H9 (cell line): ENCODE measurements around the gene TCF7L2. TPM values are rescaled to one million over a fixed set of nuclear protein-coding genes. Genes with fewer than 3 reads are reported as not detected.

Experiments
- DNase-seq: peaks from one replicate; pipeline ENCODE4 v3.0.0-alpha.2; 2017
- H2AFZ ChIP-seq: one replicate; pipeline ENCODE4 v1.6.1; 2013; ENCODE audit warnings: mild to moderate bottlenecking, low read length, control low read depth, moderate library complexity
- H2AK5ac ChIP-seq: 2 replicates; pipeline ENCODE4 v1.6.1; 2013; ENCODE audit warnings: low read length, control low read depth, mixed read lengths; ENCODE audit not compliant: insufficient read length
- H2BK120ac ChIP-seq: one replicate; pipeline ENCODE4 v1.6.1; 2013; ENCODE audit warnings: low read depth, mild to moderate bottlenecking, low read length, control low read depth, inconsistent platforms; ENCODE audit not compliant: poor library complexity, severe bottlenecking
- H2BK12ac ChIP-seq: 2 replicates; pipeline ENCODE4 v1.6.1; 2013; ENCODE audit warnings: low read length, control low read depth, mixed read lengths, low read depth; ENCODE audit not compliant: insufficient read length
- H2BK15ac ChIP-seq: 2 replicates; pipeline ENCODE4 v1.6.1; 2013; ENCODE audit warnings: low read depth, low read length, control low read depth
- H2BK20ac ChIP-seq: one replicate; pipeline ENCODE4 v1.6.1; 2013; ENCODE audit warnings: low read depth, mild to moderate bottlenecking, low read length, control low read depth, inconsistent platforms; ENCODE audit not compliant: poor library complexity, severe bottlenecking
- H2BK5ac ChIP-seq: 2 replicates; pipeline ENCODE4 v1.6.1; 2013; ENCODE audit warnings: low read length, control low read depth, mixed read lengths; ENCODE audit not compliant: insufficient read length
- H3K14ac ChIP-seq: 2 replicates; pipeline ENCODE4 v1.6.1; 2013; ENCODE audit warnings: low read length, control low read depth; ENCODE audit not compliant: insufficient read depth
- H3K18ac ChIP-seq: 2 replicates; pipeline ENCODE4 v1.6.1; 2013; ENCODE audit warnings: low read depth, mild to moderate bottlenecking, mixed read lengths, low read length, control low read depth; ENCODE audit not compliant: insufficient read length
- H3K23ac ChIP-seq: 2 replicates; pipeline ENCODE4 v1.6.1; 2013; ENCODE audit warnings: low read length, control low read depth, mixed read lengths, low read depth; ENCODE audit not compliant: insufficient read length
- H3K23me2 ChIP-seq: 2 replicates; pipeline ENCODE4 v1.6.1; 2013; ENCODE audit warnings: low read depth, mild to moderate bottlenecking, mixed read lengths, low read length, control low read depth; ENCODE audit not compliant: insufficient read length, poor library complexity, severe bottlenecking
- H3K27ac ChIP-seq: 2 replicates; pipeline ENCODE4 v1.5.1; 2013; ENCODE audit warnings: low read length, control low read depth, mixed read lengths, low read depth; ENCODE audit not compliant: insufficient read length
- H3K27me3 ChIP-seq: 2 replicates; pipeline ENCODE4 v1.6.1; 2013; ENCODE audit warnings: low read length, control low read depth, inconsistent platforms; ENCODE audit not compliant: insufficient read depth
- H3K4ac ChIP-seq: 2 replicates; pipeline ENCODE4 v1.6.1; 2013; ENCODE audit warnings: low read depth, mild to moderate bottlenecking, control low read depth, inconsistent platforms, low read length, moderate library complexity
- H3K4me1 ChIP-seq: 2 replicates; pipeline ENCODE4 v1.6.1; 2013; ENCODE audit warnings: low read length, control low read depth, inconsistent platforms; ENCODE audit not compliant: insufficient read depth
- H3K4me2 ChIP-seq: 2 replicates; pipeline ENCODE4 v1.6.1; 2013; ENCODE audit warnings: low read length, control low read depth, mixed read lengths; ENCODE audit not compliant: insufficient read length, insufficient read depth
- H3K56ac ChIP-seq: 2 replicates; pipeline ENCODE4 v1.6.1; 2013; ENCODE audit warnings: low read depth, mild to moderate bottlenecking, mixed read lengths, low read length, control low read depth; ENCODE audit not compliant: insufficient read length
- H3K79me1 ChIP-seq: 2 replicates; pipeline ENCODE4 v1.6.1; 2013; ENCODE audit warnings: low read depth, mild to moderate bottlenecking, moderate library complexity, low read length, control low read depth, inconsistent platforms; ENCODE audit not compliant: insufficient read depth, poor library complexity, severe bottlenecking
- H3K79me2 ChIP-seq: 2 replicates; pipeline ENCODE4 v1.6.1; 2013; ENCODE audit warnings: low read length, control low read depth, inconsistent platforms; ENCODE audit not compliant: insufficient read depth
- H3K9ac ChIP-seq: 2 replicates; pipeline ENCODE4 v1.6.1; 2013; ENCODE audit warnings: low read length, control low read depth, mixed read lengths; ENCODE audit not compliant: insufficient read length; ENCODE audit errors: extremely low read depth
- H3K9me3 ChIP-seq: one replicate; pipeline ENCODE4 v1.6.1; 2013; ENCODE audit warnings: low read depth, low read length, inconsistent platforms; ENCODE audit not compliant: control insufficient read depth
- H3T11ph ChIP-seq: one replicate; pipeline ENCODE4 v1.6.1; 2013; ENCODE audit warnings: mild to moderate bottlenecking, low read length, control low read depth, inconsistent platforms
- H4K20me1 ChIP-seq: one replicate; pipeline ENCODE4 v1.6.1; 2013; ENCODE audit not compliant: control insufficient read depth, insufficient read length, insufficient read depth
- H4K5ac ChIP-seq: 2 replicates; pipeline ENCODE4 v1.6.1; 2013; ENCODE audit warnings: low read depth, mild to moderate bottlenecking, mixed read lengths, low read length, control low read depth; ENCODE audit not compliant: insufficient read length
- H4K8ac ChIP-seq: replicated peaks from 2 replicates; pipeline ENCODE4 v1.6.1; 2013; ENCODE audit warnings: low read length, control low read depth, mixed read lengths, low read depth; ENCODE audit not compliant: insufficient read length
- H4K91ac ChIP-seq: 2 replicates; pipeline ENCODE4 v1.6.1; 2013; ENCODE audit warnings: low read depth, mild to moderate bottlenecking, moderate library complexity, mixed read lengths, low read length, control low read depth; ENCODE audit not compliant: insufficient read length
- H3K27ac Mint-ChIP-seq, 3 experiments: 2 replicates in 2 of 3; 3 replicates in 1 of 3; pipeline ENCODE4 v1.8.0; 2020 to 2021; ENCODE audit warnings: mixed read lengths in 3 of 3, mild to moderate bottlenecking in 1 of 3, moderate library complexity in 1 of 3
- H3K27me3 Mint-ChIP-seq: 2 replicates; pipeline ENCODE4 v1.8.0; 2021; ENCODE audit warnings: low read depth, mild to moderate bottlenecking, moderate library complexity, mixed read lengths
- H3K36me3 Mint-ChIP-seq, 3 experiments: 2 replicates in 2 of 3; 3 replicates in 1 of 3; pipeline ENCODE4 v1.8.0; 2020 to 2021; ENCODE audit warnings: low read depth in 3 of 3, mixed read lengths in 3 of 3; ENCODE audit not compliant: insufficient read depth in 1 of 3
- H3K4me1 Mint-ChIP-seq, 2 experiments: 2 replicates each; pipeline ENCODE4 v1.8.0; 2020; ENCODE audit warnings: mixed read lengths in 2 of 2
- H3K4me3 Mint-ChIP-seq, 2 experiments: 2 replicates in 1 of 2; 3 replicates in 1 of 2; pipeline ENCODE4 v1.8.0; 2020 to 2021; ENCODE audit warnings: mild to moderate bottlenecking in 2 of 2, mixed read lengths in 2 of 2, moderate library complexity in 1 of 2
- H3K9me3 Mint-ChIP-seq, 2 experiments: 2 replicates in 1 of 2; 3 replicates in 1 of 2; pipeline ENCODE4 v1.8.0; 2020; ENCODE audit warnings: mild to moderate bottlenecking in 2 of 2, mixed read lengths in 2 of 2, moderate library complexity in 1 of 2
- WGBS: extraction: QIAGEN DNeasy Blood & Tissue Kit; methylation state at CpG from one replicate; pipeline ENCODE4 v1.1.7; 2013; ENCODE audit warnings: missing lambda C conversion rate, low lambda C conversion rate, mixed read lengths; ENCODE audit not compliant: insufficient read length; ENCODE audit errors: extremely low coverage; 5-methylcytosine and 5-hydroxymethylcytosine counted together
- total RNA-seq: library from RNA; stranded (reverse); gene quantifications from 2 replicates; pipeline ENCODE4 v1.2.1, GENCODE V29; 2021
- TF ChIP-seq, protein P1 (sequence below): fragments of 200-600 bp; sonication (generic); conservative IDR thresholded peaks from 3 replicates; pipeline ENCODE4 v1.8.0; 2021; ENCODE audit warnings: antibody characterized with exemption, mild to moderate bottlenecking

The TCF7L2 gene
- total RNA-seq, 1 experiment from 2014 or later = 71.1 TPM

DNA sequence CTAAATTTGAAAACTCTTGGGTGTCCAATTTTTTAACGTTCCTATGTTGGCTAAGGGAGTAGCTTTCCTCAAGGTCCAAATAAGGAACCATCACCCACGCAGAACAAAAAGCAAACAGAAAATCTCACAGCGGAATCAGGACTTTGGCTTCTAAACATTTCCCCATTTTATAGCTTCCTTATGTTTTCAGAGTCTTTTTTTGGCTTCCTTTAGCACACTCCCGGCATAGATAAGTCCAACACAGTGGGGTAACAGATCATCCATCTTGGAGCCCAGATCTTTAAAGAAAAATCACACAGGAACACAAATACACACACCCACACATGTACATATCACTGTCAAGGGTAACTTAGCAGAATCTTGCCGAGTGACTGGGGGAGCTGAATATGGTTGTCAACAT lies 4.2 kb upstream of the TCF7L2 start:
- H2BK120ac ChIP-seq = no peak overlapping the region
- Mint-ChIP-seq H3K27ac (no peak overlapping the region), H3K27me3 (no peaks in the 10 kb centered on the region; the same call in 1 of the 2 replicates), H3K4me1 (peaks cover 40 to 44% of the 10 kb centered on the region in 2 experiments), H3K4me3 (no peak overlapping the region), H3K9me3 (no peaks in the 10 kb centered on the region; a peak in 1 of 5 replicates), H3K36me3 (peaks cover 3 to 4% (median 3%) of the 10 kb centered on the region in 3 experiments; a peak in 4 of 7 replicates)
- WGBS = no CpG with 5 or more reads among the region's 5 CpGs
- H3T11ph ChIP-seq = no peak overlapping the region
- no peak overlapping the region for H4K91ac ChIP-seq
- H3K18ac ChIP-seq = no peak overlapping the region
- H3K9me3 ChIP-seq = no peaks in the 10 kb centered on the region
- no peak overlapping the region for H2AK5ac ChIP-seq
- no peak for DNase-seq
- TF ChIP-seq, protein P1, sequence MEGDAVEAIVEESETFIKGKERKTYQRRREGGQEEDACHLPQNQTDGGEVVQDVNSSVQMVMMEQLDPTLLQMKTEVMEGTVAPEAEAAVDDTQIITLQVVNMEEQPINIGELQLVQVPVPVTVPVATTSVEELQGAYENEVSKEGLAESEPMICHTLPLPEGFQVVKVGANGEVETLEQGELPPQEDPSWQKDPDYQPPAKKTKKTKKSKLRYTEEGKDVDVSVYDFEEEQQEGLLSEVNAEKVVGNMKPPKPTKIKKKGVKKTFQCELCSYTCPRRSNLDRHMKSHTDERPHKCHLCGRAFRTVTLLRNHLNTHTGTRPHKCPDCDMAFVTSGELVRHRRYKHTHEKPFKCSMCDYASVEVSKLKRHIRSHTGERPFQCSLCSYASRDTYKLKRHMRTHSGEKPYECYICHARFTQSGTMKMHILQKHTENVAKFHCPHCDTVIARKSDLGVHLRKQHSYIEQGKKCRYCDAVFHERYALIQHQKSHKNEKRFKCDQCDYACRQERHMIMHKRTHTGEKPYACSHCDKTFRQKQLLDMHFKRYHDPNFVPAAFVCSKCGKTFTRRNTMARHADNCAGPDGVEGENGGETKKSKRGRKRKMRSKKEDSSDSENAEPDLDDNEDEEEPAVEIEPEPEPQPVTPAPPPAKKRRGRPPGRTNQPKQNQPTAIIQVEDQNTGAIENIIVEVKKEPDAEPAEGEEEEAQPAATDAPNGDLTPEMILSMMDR = no peak
- peaks cover 3% of the 10 kb centered on the region; the same call in 1 of the 2 replicates for H3K79me2 ChIP-seq
- no peaks in the 10 kb centered on the region for H4K20me1 ChIP-seq
- H3K4ac ChIP-seq = no peak overlapping the region
- H3K4me1 ChIP-seq = peaks cover 9% of the 10 kb centered on the region
- no peak overlapping the region for H2BK5ac ChIP-seq
- no peak overlapping the region for H3K27ac ChIP-seq
- H4K8ac ChIP-seq = no peak overlapping the region
- no peaks in the 10 kb centered on the region for H3K23me2 ChIP-seq
- H3K27me3 ChIP-seq = no peaks in the 10 kb centered on the region
- H2BK20ac ChIP-seq = no peak overlapping the region
- no peak overlapping the region for H3K9ac ChIP-seq
- no peak overlapping the region for H2AFZ ChIP-seq
- no peak overlapping the region for H3K14ac ChIP-seq
- H4K5ac ChIP-seq = no peak overlapping the region
- no peak overlapping the region for H3K4me2 ChIP-seq
- H2BK12ac ChIP-seq = no peak overlapping the region
- no peak overlapping the region for H2BK15ac ChIP-seq
- no peak overlapping the region for H3K23ac ChIP-seq
- no peak overlapping the region for H3K56ac ChIP-seq
- H3K79me1 ChIP-seq = no peaks in the 10 kb centered on the region
